Muscle of leg (tissue), 11 donors: ENCODE measurements around the gene STMN3. TPM values are rescaled to one million over a fixed set of nuclear protein-coding genes. Genes with fewer than 3 reads are reported as not detected.
"Not testable (repeated sequence)": the region's sequence is repeated elsewhere in the genome, so short reads cannot be mapped to it uniquely, and the experiment has no call there.

ENCODE experiments used
- DNase-seq: peaks from one replicate; pipeline ENCODE4 v3.0.0; 2013
- H3K27ac ChIP-seq: one replicate; pipeline ENCODE4 v1.5.1; 2013; ENCODE audit warnings: mild to moderate bottlenecking, low read length, control low read depth
- H3K27me3 ChIP-seq: one replicate; pipeline ENCODE4 v1.6.1; 2013; ENCODE audit warnings: low read length; ENCODE audit not compliant: control insufficient read depth, insufficient read depth
- H3K36me3 ChIP-seq: one replicate; pipeline ENCODE4 v1.6.1; 2013; ENCODE audit warnings: low read length; ENCODE audit not compliant: control insufficient read depth, insufficient read depth
- H3K4me1 ChIP-seq: one replicate; pipeline ENCODE4 v1.6.1; 2013; ENCODE audit warnings: low read length; ENCODE audit not compliant: control insufficient read depth, insufficient read depth
- H3K4me3 ChIP-seq: one replicate; pipeline ENCODE4 v1.5.1; 2013; ENCODE audit warnings: low read length, control low read depth
- H3K9me3 ChIP-seq: replicated peaks from 2 replicates; pipeline ENCODE4 v1.6.1; 2013; ENCODE audit warnings: low read depth, low read length; ENCODE audit not compliant: control insufficient read depth
- WGBS: methylation state at CpG from one replicate; pipeline ENCODE4 v1.1.5; 2013; ENCODE audit warnings: missing lambda C conversion rate; ENCODE audit not compliant: insufficient coverage; 5-methylcytosine and 5-hydroxymethylcytosine counted together
- polyA plus RNA-seq, 8 donors: library from polyadenylated mRNA; unstranded; fragments of 120-200 nt; gene quantifications; one replicate each; pipeline versions ENCODE4 v1.2.1 to v1.2.3, GENCODE V29; 2013; ENCODE audit warnings: inconsistent platforms in 1 of 8, low replicate concordance in 1 of 8; ENCODE audit not compliant: insufficient read length in 8 of 8, insufficient read depth in 1 of 8
- total RNA-seq: library from RNA; stranded (reverse); fragments of 120-200 nt; gene quantifications from one replicate; pipeline ENCODE4 v1.2.4, GENCODE V29; 2013

Gene STMN3
- total and polyA plus RNA-seq, 9 donors = 12.3 to 31.9 (median 18.4) TPM

GRCh38 chr20:63663332-63664066 lies 10.3 kb upstream of the STMN3 start:
- WGBS = 88% methylated on average over 23 of the region's 26 CpGs
- H3K9me3 ChIP-seq = no peaks in the 10 kb centered on the region
- no peak overlapping the region for H3K4me3 ChIP-seq
- peaks cover 73% of the 10 kb centered on the region for H3K36me3 ChIP-seq
- no peak overlapping the region for H3K27ac ChIP-seq
- H3K4me1 ChIP-seq = peaks cover 9% of the 10 kb centered on the region
- no peak for DNase-seq
- no peaks in the 10 kb centered on the region for H3K27me3 ChIP-seq

- H3K4me3 ChIP-seq = no peak overlapping the region
- no peaks in the 10 kb centered on the region for H3K9me3 ChIP-seq
- H3K36me3 ChIP-seq = peaks cover 67% of the 10 kb centered on the region
- no peaks in the 10 kb centered on the region for H3K27me3 ChIP-seq
- peaks cover 11% of the 10 kb centered on the region for H3K4me1 ChIP-seq
- no peak for DNase-seq
- H3K27ac ChIP-seq = no peak overlapping the region
- 86% methylated on average over 4 of the region's 9 CpGs for WGBS
Measured at GRCh38 chr20:63662813-63663189, 9.6 kb upstream of the STMN3 start.

GRCh38 chr20:63661959-63662812 lies 9.0 kb upstream of the STMN3 start:
- Histone ChIP-seq H3K27ac (no peak overlapping the region), H3K27me3 (no peaks in the 10 kb centered on the region), H3K4me3 (no peak overlapping the region), H3K4me1 (peaks cover 17% of the 10 kb centered on the region), H3K9me3 (no peaks in the 10 kb centered on the region), H3K36me3 (peaks cover 62% of the 10 kb centered on the region)
- 93% methylated on average over 28 of the region's 33 CpGs for WGBS
- no peak for DNase-seq

- Histone ChIP-seq H3K36me3 (peaks cover 54% of the 10 kb centered on the region), H3K4me3 (no peak overlapping the region), H3K9me3 (no peaks in the 10 kb centered on the region), H3K4me1 (peaks cover 19% of the 10 kb centered on the region), H3K27me3 (no peaks in the 10 kb centered on the region), H3K27ac (no peak overlapping the region)
- DNase-seq = no peak
- WGBS = 95% methylated on average over 22 of the region's 22 CpGs
Measured at GRCh38 chr20:63661108-63661507, 7.9 kb upstream of the STMN3 start.

GRCh38 chr20:63660622-63661021 lies 7.4 kb upstream of the STMN3 start:
- no peak overlapping the region for H3K27ac ChIP-seq
- no peaks in the 10 kb centered on the region for H3K9me3 ChIP-seq
- H3K27me3 ChIP-seq = no peaks in the 10 kb centered on the region
- H3K36me3 ChIP-seq = peaks cover 49% of the 10 kb centered on the region
- 83% methylated on average over 2 of the region's 8 CpGs for WGBS
- no peak for DNase-seq
- no peak overlapping the region for H3K4me3 ChIP-seq
- H3K4me1 ChIP-seq = peaks cover 19% of the 10 kb centered on the region

- H3K4me3 ChIP-seq = not testable (repeated sequence)
- 94% methylated on average over 7 of the region's 10 CpGs for WGBS
Measured at GRCh38 chr20:63660174-63660573, 7.0 kb upstream of the STMN3 start.

GRCh38 chr20:63659370-63659769 lies 6.1 kb upstream of the STMN3 start:
- no peak for DNase-seq
- Histone ChIP-seq H3K4me1 (peaks cover 19% of the 10 kb centered on the region), H3K4me3 (peak overlapping the region; percentile 79), H3K9me3 (no peaks in the 10 kb centered on the region), H3K36me3 (peaks cover 37% of the 10 kb centered on the region), H3K27ac (no peak overlapping the region), H3K27me3 (no peaks in the 10 kb centered on the region)
- WGBS = 61% methylated on average over 8 of the region's 13 CpGs

More at GRCh38 chr20:63660174-63660573, 7.0 kb upstream of the STMN3 start:
- peaks cover 45% of the 10 kb centered on the region for H3K36me3 ChIP-seq
- peaks cover 19% of the 10 kb centered on the region for H3K4me1 ChIP-seq
- not testable (repeated sequence) for H3K9me3 ChIP-seq, H3K27me3 ChIP-seq, H3K27ac ChIP-seq, DNase-seq

GRCh38 chr20:63658749-63659187 lies 5.5 kb upstream of the STMN3 start:
- peak; percentile 68 for DNase-seq
- H3K4me3 ChIP-seq = peak overlapping the region; percentile 79
- 1% methylated on average over 24 of the region's 25 CpGs for WGBS
- H3K27ac ChIP-seq = peak overlapping the region; percentile 90
- H3K4me1 ChIP-seq = peaks cover 24% of the 10 kb centered on the region
- H3K27me3 ChIP-seq = no peaks in the 10 kb centered on the region
- no peaks in the 10 kb centered on the region for H3K9me3 ChIP-seq
- H3K36me3 ChIP-seq = peaks cover 31% of the 10 kb centered on the region

- H3K36me3 ChIP-seq = peaks cover 25% of the 10 kb centered on the region
- H3K4me3 ChIP-seq = peak within 1 kb of the TSS; percentile 79
- H3K9me3 ChIP-seq = no peaks in the 10 kb centered on the region
- H3K27me3 ChIP-seq = no peaks in the 10 kb centered on the region
- peaks cover 27% of the 10 kb centered on the region for H3K4me1 ChIP-seq
- peak; percentile 98 for DNase-seq
- peak within 1 kb of the TSS; percentile 90 for H3K27ac ChIP-seq
- under 1% methylated on average over 73 of the region's 73 CpGs for WGBS
Measured at GRCh38 chr20:63657937-63658748, 4.9 kb upstream of the STMN3 start, which contains the start of gene RTEL1. Gene RTEL1, plus strand, starts transcription at chr20:63658312. Its CDS starts 1,091 bp downstream, at chr20:63659403.
